Endothelial cell of umbilical vein (primary cell): ENCODE measurements around the gene INPP4B. TPM values are rescaled to one million over a fixed set of nuclear protein-coding genes. Genes with fewer than 3 reads are reported as not detected.

Experiments
- BruUV-seq: library from RNA; stranded (reverse); fragments of 400-500 nt; replicated peaks from 2 replicates; lab custom pipeline; 2021; lab: Mats Ljungman, UMichigan
- CTCF ChIA-PET: fragments of 300-600, 350-600 bp; sonication (Branson Sonifier 250); formaldehyde crosslinking; loops from one replicate; lab custom pipeline; 2021; ENCODE audit warnings: antibody characterized with exemption, inconsistent platforms; lab: Charles Lee
- POLR2A ChIA-PET: fragments of 300-600, 350-600 bp; sonication (Branson Sonifier 250); formaldehyde crosslinking; loops from one replicate; lab custom pipeline; 2021; ENCODE audit warnings: antibody characterized with exemption, inconsistent platforms; lab: Charles Lee
- DNase-seq: peaks from one replicate; pipeline ENCODE4 v3.0.0-alpha.2; 2011; ENCODE audit warnings: low read depth, low spot score
- FAIRE-seq: peaks from 2 replicates; lab custom pipeline; 2011; peaks lifted over from hg19 to GRCh38; lab: Jason Lieb, UNC
- H2AFZ ChIP-seq: 2 replicates; pipeline ENCODE4 v1.6.0; 2012; ENCODE audit warnings: low read depth, low read length, control low read depth, inconsistent platforms
- H3K27ac ChIP-seq: 2 replicates; pipeline ENCODE4 v1.5.1; 2011; ENCODE audit warnings: low read depth, mild to moderate bottlenecking, control low read depth, low read length, moderate library complexity; ENCODE audit not compliant: insufficient read depth
- H3K27me3 ChIP-seq, 2 experiments: 2 replicates each; pipeline versions ENCODE4 v1.6.0 to v1.6.1; 2011; ENCODE audit warnings: low read length in 2 of 2, mixed read lengths in 1 of 2; ENCODE audit not compliant: control insufficient read depth in 2 of 2, insufficient read depth in 2 of 2
- H3K36me3 ChIP-seq, 2 experiments: 2 replicates in 1 of 2; 3 replicates in 1 of 2; pipeline ENCODE4 v1.5.1; 2011; ENCODE audit warnings: low read length in 2 of 2, mild to moderate bottlenecking in 1 of 2, moderate library complexity in 1 of 2; ENCODE audit not compliant: control insufficient read depth in 2 of 2, insufficient read depth in 2 of 2; ENCODE audit errors: extremely low read depth in 1 of 2
- H3K4me1 ChIP-seq: 3 replicates; pipeline ENCODE4 v1.5.1; 2011; ENCODE audit warnings: mild to moderate bottlenecking, low read length; ENCODE audit not compliant: control insufficient read depth, insufficient read depth; ENCODE audit errors: extremely low read depth
- H3K4me2 ChIP-seq: 2 replicates; pipeline ENCODE4 v1.6.1; 2011; ENCODE audit warnings: low read length, control low read depth, mixed read lengths; ENCODE audit not compliant: insufficient read depth
- H3K4me3 ChIP-seq, 3 experiments: fragments of 200-600 bp in 1 of 3; sonication (generic), shearing (Covaris generic) in 1 of 3; replicated peaks in 1 of 3; 2 replicates each; pipeline ENCODE4 v1.5.1; 2011 to 2016; ENCODE audit warnings: control low read depth in 3 of 3, low read length in 3 of 3, mild to moderate bottlenecking in 2 of 3, inconsistent platforms in 1 of 3, low read depth in 1 of 3, moderate library complexity in 1 of 3; ENCODE audit not compliant: insufficient read depth in 1 of 3
- H3K79me2 ChIP-seq: 2 replicates; pipeline ENCODE4 v1.6.0; 2012; ENCODE audit warnings: low read length, inconsistent platforms; ENCODE audit not compliant: control insufficient read depth, insufficient read depth
- H3K9ac ChIP-seq: replicated peaks from 2 replicates; pipeline ENCODE3; 2011; ENCODE audit warnings: low read length, control low read depth; ENCODE audit not compliant: insufficient read depth; ENCODE audit errors: extremely low read depth
- H3K9me1 ChIP-seq: replicated peaks from 3 replicates; pipeline ENCODE4 v1.6.0; 2011; ENCODE audit warnings: mild to moderate bottlenecking, low read length; ENCODE audit not compliant: control insufficient read depth, insufficient read depth; ENCODE audit errors: extremely low read depth
- H3K9me3 ChIP-seq: replicated peaks from 2 replicates; pipeline ENCODE4 v1.5.1; 2012; ENCODE audit warnings: low read length, inconsistent platforms; ENCODE audit not compliant: control insufficient read depth, insufficient read depth
- H4K20me1 ChIP-seq: replicated peaks from 2 replicates; pipeline ENCODE3; 2011; ENCODE audit warnings: mild to moderate bottlenecking, low read length; ENCODE audit not compliant: control insufficient read depth, insufficient read depth; ENCODE audit errors: extremely low read depth
- CTCF ChIP-seq, 2 donors: IDR thresholded peaks; 1 replicate in 1 of 2; 2 replicates in 1 of 2; pipeline ENCODE4 v1.5.1; 2011; ENCODE audit warnings: low read length in 2 of 2, mild to moderate bottlenecking in 2 of 2, moderate library complexity in 2 of 2, control low read depth in 1 of 2, inconsistent platforms in 1 of 2, low read depth in 1 of 2; ENCODE audit not compliant: insufficient read depth in 1 of 2; ENCODE audit errors: extremely low read depth in 1 of 2
- EZH2 ChIP-seq: IDR thresholded peaks from 2 replicates; pipeline ENCODE4 v1.6.1; 2012; ENCODE audit warnings: borderline replicate concordance, low read depth, mild to moderate bottlenecking, moderate library complexity, low read length, inconsistent platforms; ENCODE audit not compliant: severe bottlenecking
- FOS ChIP-seq: IDR thresholded peaks from 2 replicates; pipeline ENCODE4 v1.6.1; 2011; ENCODE audit warnings: mild to moderate bottlenecking, low read length, moderate library complexity, borderline replicate concordance; ENCODE audit not compliant: insufficient read depth
- GATA2 ChIP-seq: IDR thresholded peaks from 2 replicates; pipeline ENCODE4 v1.7.0; 2011; ENCODE audit warnings: low read depth, mild to moderate bottlenecking, moderate library complexity, mixed read lengths, low read length; ENCODE audit not compliant: insufficient read length, insufficient read depth
- JUN ChIP-seq: IDR thresholded peaks from 2 replicates; pipeline ENCODE4 v1.6.1; 2011; ENCODE audit warnings: borderline replicate concordance, low read depth; ENCODE audit not compliant: insufficient read length, insufficient read depth
- MAX ChIP-seq: IDR thresholded peaks from 2 replicates; pipeline ENCODE4 v1.6.1; 2011; ENCODE audit not compliant: insufficient read depth, insufficient read length
- MYC ChIP-seq: IDR thresholded peaks from one replicate; pipeline ENCODE4 v1.6.1; 2011; ENCODE audit warnings: mild to moderate bottlenecking, low read depth, low read length
- POLR2A ChIP-seq: IDR thresholded peaks from 2 replicates; pipeline ENCODE4 v1.6.1; 2012; ENCODE audit warnings: low read depth, mild to moderate bottlenecking, control low read depth, low read length
- POLR2AphosphoS5 ChIP-seq: IDR thresholded peaks from 2 replicates; pipeline ENCODE4 v1.6.1; 2012; ENCODE audit warnings: low read depth, mild to moderate bottlenecking, control low read depth, low read length, moderate library complexity; ENCODE audit not compliant: insufficient read depth
- dilution Hi-C: fragments of 300-500 bp; cut with MboI; formaldehyde crosslinking; loops from one replicate; pipeline ENCODE4 v1.15.0; 2019; ENCODE audit warnings: low sequenced_read_pairs; ENCODE audit not compliant: extremely low pct_ligation_motif_present
- intact Hi-C: fragments of 100-400 bp; cut with micrococcal nuclease; formaldehyde crosslinking; loops from one replicate; pipeline ENCODE4 v1.10.0; 2022
- polyA plus RNA-seq, 4 experiments: library from polyadenylated mRNA; depleted of rRNA in 3 of 4; stranded (reverse) in 3 of 4; unstranded in 1 of 4; fragments of >200 nt; gene quantifications; 2 replicates each; pipeline versions ENCODE4 v1.2.1 to v1.2.3, GENCODE V29; 2011 to 2012; ENCODE audit warnings: missing spikeins in 1 of 4
- total RNA-seq: library from RNA; stranded (reverse); gene quantifications from 2 replicates; pipeline ENCODE4 v1.2.3, GENCODE V29; 2021

Gene INPP4B
- total and polyA plus RNA-seq, 2 donors (not counting 3 experiments of a cell fraction or from before 2014, with no cell fraction given) = 0.41 to 3.1 TPM

GRCh38 chr4:142706381-142706780 is 139.7 kb downstream of the INPP4B start:
- CTCF ChIA-PET = interaction anchor here (0.7 to 1.2 kb wide), 2 partner anchors 9 to 10 kb away, joined by 3 to 4 read pairs; no protein-coding TSS in a partner anchor
- no peaks in the 10 kb centered on the region for H3K36me3 ChIP-seq
- no peaks in the 10 kb centered on the region for H3K27me3 ChIP-seq
- no peaks in the 10 kb centered on the region for H3K9me1 ChIP-seq
- TF ChIP-seq GATA2 (no peak), POLR2A (no peak), JUN (no peak), EZH2 (no peak), FOS (no peak), CTCF (IDR thresholded peaks at IDR 0.05; ENCODE audit: extremely low read depth in 1 of 2, insufficient read depth in 1 of 2, low read depth in 1 of 2, low read length in 2 of 2) (no peak), MAX (no peak), MYC (no peak), POLR2AphosphoS5 (no peak)
- H3K4me2 ChIP-seq = no peak overlapping the region
- no TSS peak for BruUV-seq
- H3K4me3 ChIP-seq = no peak overlapping the region
- no peak overlapping the region for H3K9ac ChIP-seq
- POLR2A ChIA-PET = no interaction called here
- intact Hi-C loops = no loop called here
- H3K4me1 ChIP-seq = no peaks in the 10 kb centered on the region
- dilution Hi-C loops = no loop called here
- H4K20me1 ChIP-seq = no peaks in the 10 kb centered on the region
- no peak for DNase-seq
- no peaks in the 10 kb centered on the region for H3K9me3 ChIP-seq
- H3K27ac ChIP-seq = no peak overlapping the region
- no peak for FAIRE-seq
- no peak overlapping the region for H2AFZ ChIP-seq
- no peaks in the 10 kb centered on the region for H3K79me2 ChIP-seq
